Neural cell (in vitro differentiated cells): Measurements from ENCODE around the gene COPS6. TPM values are rescaled to one million over a fixed set of nuclear protein-coding genes. Genes with fewer than 3 reads are reported as not detected.

Source experiments
- H2AFZ ChIP-seq: fragments of 200-600, 300-800 bp; sonication (generic), shearing (Covaris generic); 2 replicates; pipeline ENCODE4 v1.6.0; 2014; ENCODE audit warnings: low read depth, mild to moderate bottlenecking, antibody characterized with exemption, low read length, moderate library complexity
- H3F3A ChIP-seq: fragments of 200-600 bp; shearing (Covaris generic); 2 replicates; pipeline ENCODE4 v1.6.1; 2016; ENCODE audit warnings: mild to moderate bottlenecking, moderate library complexity, mixed read lengths, antibody characterized with exemption, low read length; ENCODE audit not compliant: insufficient read depth, poor library complexity, severe bottlenecking
- H3K27ac ChIP-seq: fragments of 200-600, 300-800 bp; sonication (generic), shearing (Covaris generic); 2 replicates; pipeline ENCODE4 v1.5.1; 2014; ENCODE audit warnings: mild to moderate bottlenecking, low read length, moderate library complexity
- H3K27me3 ChIP-seq: fragments of 300-800, 200-600 bp; sonication (generic), shearing (Covaris generic); 2 replicates; pipeline ENCODE4 v1.6.0; 2014; ENCODE audit warnings: mild to moderate bottlenecking, low read depth, low read length, moderate library complexity; ENCODE audit not compliant: insufficient read depth
- H3K36me3 ChIP-seq: fragments of 300-800, 200-600 bp; sonication (generic), shearing (Covaris generic); 2 replicates; pipeline ENCODE4 v1.5.1; 2014; ENCODE audit warnings: mild to moderate bottlenecking, antibody characterized with exemption, low read length, moderate library complexity; ENCODE audit not compliant: insufficient read depth
- H3K4me2 ChIP-seq: fragments of 300-800, 200-600 bp; sonication (generic), shearing (Covaris generic); 2 replicates; pipeline ENCODE4 v1.6.0; 2014; ENCODE audit warnings: mild to moderate bottlenecking, low read length
- H3K4me3 ChIP-seq: fragments of 300-800, 200-600 bp; sonication (generic), shearing (Covaris generic); 2 replicates; pipeline ENCODE4 v1.5.1; 2014; ENCODE audit warnings: mild to moderate bottlenecking, low read length, moderate library complexity
- H3K79me2 ChIP-seq: fragments of 200-600 bp; shearing (Covaris generic); replicated peaks from 2 replicates; pipeline ENCODE4 v1.6.0; 2014; ENCODE audit warnings: mild to moderate bottlenecking, low read length, moderate library complexity; ENCODE audit not compliant: insufficient read depth
- H3K9ac ChIP-seq: fragments of 300-800, 200-600 bp; sonication (generic), shearing (Covaris generic); 2 replicates; pipeline ENCODE4 v1.6.1; 2016; ENCODE audit warnings: mild to moderate bottlenecking, low read length, mixed read lengths
- H3K9me2 ChIP-seq: fragments of 200-600 bp; shearing (Covaris generic); 2 replicates; pipeline ENCODE4 v1.6.1; 2016; ENCODE audit warnings: mild to moderate bottlenecking, low read length, mixed read lengths; ENCODE audit not compliant: insufficient read depth
- H3K9me3 ChIP-seq: fragments of 200-600, 300-800 bp; sonication (generic), shearing (Covaris generic); 2 replicates; pipeline ENCODE4 v1.6.1; 2016; ENCODE audit warnings: mild to moderate bottlenecking, mixed run types, low read length, moderate library complexity, mixed read lengths
- H4K20me1 ChIP-seq: fragments of 200-600 bp; shearing (Covaris generic); 2 replicates; pipeline ENCODE4 v1.6.1; 2016; ENCODE audit warnings: mild to moderate bottlenecking, mixed run types; ENCODE audit not compliant: insufficient read depth
- EP300 ChIP-seq: fragments of 450-650 bp; conservative IDR thresholded peaks from 2 replicates; pipeline ENCODE4 v1.6.1; 2014; ENCODE audit warnings: antibody characterized with exemption, mild to moderate bottlenecking, moderate library complexity; ENCODE audit not compliant: poor library complexity, severe bottlenecking
- EZH2 ChIP-seq: fragments of 200-600, 300-800 bp; shearing (Covaris generic), sonication (generic); IDR thresholded peaks from 2 replicates; pipeline ENCODE4 v1.6.1; 2014; ENCODE audit warnings: antibody characterized with exemption, low read length, borderline replicate concordance, mild to moderate bottlenecking; ENCODE audit not compliant: insufficient read depth, poor library complexity, severe bottlenecking
- MXI1 ChIP-seq: fragments of 450-650 bp; conservative IDR thresholded peaks from 2 replicates; pipeline ENCODE4 v1.6.1; 2014; ENCODE audit warnings: antibody characterized with exemption, mild to moderate bottlenecking; ENCODE audit not compliant: poor library complexity, severe bottlenecking
- POLR2AphosphoS5 ChIP-seq: IDR thresholded peaks from 2 replicates; pipeline ENCODE4 v1.6.1; 2012
- RAD21 ChIP-seq: fragments of 450-650 bp; conservative IDR thresholded peaks from 2 replicates; pipeline ENCODE4 v1.6.1; 2014; ENCODE audit warnings: antibody characterized with exemption, mild to moderate bottlenecking, moderate library complexity
- SMC3 ChIP-seq: fragments of 450-650 bp; conservative IDR thresholded peaks from 2 replicates; pipeline ENCODE4 v1.6.1; 2014; ENCODE audit warnings: antibody characterized with exemption, mild to moderate bottlenecking, moderate library complexity; ENCODE audit not compliant: poor library complexity
- TAF1 ChIP-seq: IDR thresholded peaks from 2 replicates; pipeline ENCODE4 v1.6.1; 2012; ENCODE audit warnings: low read depth
- polyA plus RNA-seq: library from polyadenylated mRNA; depleted of rRNA; stranded (reverse); fragments of >200 nt; gene quantifications from 2 replicates; pipeline ENCODE4 v1.2.3, GENCODE V29; 2014
- TF ChIP-seq, protein P1 (sequence below): fragments of 450-650 bp; IDR thresholded peaks from 2 replicates; pipeline ENCODE4 v1.5.1; 2014; ENCODE audit warnings: antibody characterized with exemption, mild to moderate bottlenecking, moderate library complexity; ENCODE audit not compliant: poor library complexity, severe bottlenecking
- TF ChIP-seq, protein P2 (sequence below): IDR thresholded peaks from 2 replicates; pipeline ENCODE4 v1.6.1; 2012; ENCODE audit warnings: borderline replicate concordance

Gene COPS6
- polyA plus RNA-seq, 1 donor from 2014 or later: 57.1 TPM

DNA sequence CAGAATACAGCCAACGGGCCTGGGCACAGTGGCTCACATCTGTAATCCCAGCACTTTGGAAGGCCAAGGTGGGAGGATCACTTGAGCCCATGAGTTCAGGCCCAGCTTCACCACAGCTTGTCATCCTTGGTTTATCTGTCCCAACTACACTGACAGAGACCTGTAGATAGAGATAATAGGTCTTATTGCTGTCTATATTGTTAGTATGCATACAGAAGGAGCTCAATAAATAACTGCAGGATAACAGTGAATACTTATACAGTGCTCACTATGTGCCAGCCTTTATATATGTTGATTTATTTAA, 31.9 kb downstream of the COPS6 start:
- H3K36me3 ChIP-seq: peaks cover 8% of the 10 kb centered on the region
- peaks cover 4% of the 10 kb centered on the region for H3K79me2 ChIP-seq
- no peaks in the 10 kb centered on the region for H3K27me3 ChIP-seq
- H3F3A ChIP-seq: peaks cover 3% of the 10 kb centered on the region
- peak overlapping the region; percentile 92 for H3K27ac ChIP-seq
- peak overlapping the region; percentile 83 for H3K9ac ChIP-seq
- peak overlapping the region; percentile 88 for H3K4me3 ChIP-seq
- H3K9me2 ChIP-seq: no peaks in the 10 kb centered on the region
- peak overlapping the region; percentile 82 for H3K4me2 ChIP-seq
- no peak for TF ChIP-seq RAD21
- TF ChIP-seq MXI1: no peak
- TF ChIP-seq, protein P1, sequence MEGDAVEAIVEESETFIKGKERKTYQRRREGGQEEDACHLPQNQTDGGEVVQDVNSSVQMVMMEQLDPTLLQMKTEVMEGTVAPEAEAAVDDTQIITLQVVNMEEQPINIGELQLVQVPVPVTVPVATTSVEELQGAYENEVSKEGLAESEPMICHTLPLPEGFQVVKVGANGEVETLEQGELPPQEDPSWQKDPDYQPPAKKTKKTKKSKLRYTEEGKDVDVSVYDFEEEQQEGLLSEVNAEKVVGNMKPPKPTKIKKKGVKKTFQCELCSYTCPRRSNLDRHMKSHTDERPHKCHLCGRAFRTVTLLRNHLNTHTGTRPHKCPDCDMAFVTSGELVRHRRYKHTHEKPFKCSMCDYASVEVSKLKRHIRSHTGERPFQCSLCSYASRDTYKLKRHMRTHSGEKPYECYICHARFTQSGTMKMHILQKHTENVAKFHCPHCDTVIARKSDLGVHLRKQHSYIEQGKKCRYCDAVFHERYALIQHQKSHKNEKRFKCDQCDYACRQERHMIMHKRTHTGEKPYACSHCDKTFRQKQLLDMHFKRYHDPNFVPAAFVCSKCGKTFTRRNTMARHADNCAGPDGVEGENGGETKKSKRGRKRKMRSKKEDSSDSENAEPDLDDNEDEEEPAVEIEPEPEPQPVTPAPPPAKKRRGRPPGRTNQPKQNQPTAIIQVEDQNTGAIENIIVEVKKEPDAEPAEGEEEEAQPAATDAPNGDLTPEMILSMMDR: no peak
- TF ChIP-seq POLR2AphosphoS5: no peak
- TF ChIP-seq, protein P2, sequence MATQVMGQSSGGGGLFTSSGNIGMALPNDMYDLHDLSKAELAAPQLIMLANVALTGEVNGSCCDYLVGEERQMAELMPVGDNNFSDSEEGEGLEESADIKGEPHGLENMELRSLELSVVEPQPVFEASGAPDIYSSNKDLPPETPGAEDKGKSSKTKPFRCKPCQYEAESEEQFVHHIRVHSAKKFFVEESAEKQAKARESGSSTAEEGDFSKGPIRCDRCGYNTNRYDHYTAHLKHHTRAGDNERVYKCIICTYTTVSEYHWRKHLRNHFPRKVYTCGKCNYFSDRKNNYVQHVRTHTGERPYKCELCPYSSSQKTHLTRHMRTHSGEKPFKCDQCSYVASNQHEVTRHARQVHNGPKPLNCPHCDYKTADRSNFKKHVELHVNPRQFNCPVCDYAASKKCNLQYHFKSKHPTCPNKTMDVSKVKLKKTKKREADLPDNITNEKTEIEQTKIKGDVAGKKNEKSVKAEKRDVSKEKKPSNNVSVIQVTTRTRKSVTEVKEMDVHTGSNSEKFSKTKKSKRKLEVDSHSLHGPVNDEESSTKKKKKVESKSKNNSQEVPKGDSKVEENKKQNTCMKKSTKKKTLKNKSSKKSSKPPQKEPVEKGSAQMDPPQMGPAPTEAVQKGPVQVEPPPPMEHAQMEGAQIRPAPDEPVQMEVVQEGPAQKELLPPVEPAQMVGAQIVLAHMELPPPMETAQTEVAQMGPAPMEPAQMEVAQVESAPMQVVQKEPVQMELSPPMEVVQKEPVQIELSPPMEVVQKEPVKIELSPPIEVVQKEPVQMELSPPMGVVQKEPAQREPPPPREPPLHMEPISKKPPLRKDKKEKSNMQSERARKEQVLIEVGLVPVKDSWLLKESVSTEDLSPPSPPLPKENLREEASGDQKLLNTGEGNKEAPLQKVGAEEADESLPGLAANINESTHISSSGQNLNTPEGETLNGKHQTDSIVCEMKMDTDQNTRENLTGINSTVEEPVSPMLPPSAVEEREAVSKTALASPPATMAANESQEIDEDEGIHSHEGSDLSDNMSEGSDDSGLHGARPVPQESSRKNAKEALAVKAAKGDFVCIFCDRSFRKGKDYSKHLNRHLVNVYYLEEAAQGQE: no peak
- TF ChIP-seq EZH2: no peak
- no peak for TF ChIP-seq TAF1
- no peak for TF ChIP-seq SMC3
- TF ChIP-seq EP300: no peak
- H2AFZ ChIP-seq: no peak overlapping the region
- H3K9me3 ChIP-seq: no peaks in the 10 kb centered on the region
- H4K20me1 ChIP-seq: no peaks in the 10 kb centered on the region

DNA sequence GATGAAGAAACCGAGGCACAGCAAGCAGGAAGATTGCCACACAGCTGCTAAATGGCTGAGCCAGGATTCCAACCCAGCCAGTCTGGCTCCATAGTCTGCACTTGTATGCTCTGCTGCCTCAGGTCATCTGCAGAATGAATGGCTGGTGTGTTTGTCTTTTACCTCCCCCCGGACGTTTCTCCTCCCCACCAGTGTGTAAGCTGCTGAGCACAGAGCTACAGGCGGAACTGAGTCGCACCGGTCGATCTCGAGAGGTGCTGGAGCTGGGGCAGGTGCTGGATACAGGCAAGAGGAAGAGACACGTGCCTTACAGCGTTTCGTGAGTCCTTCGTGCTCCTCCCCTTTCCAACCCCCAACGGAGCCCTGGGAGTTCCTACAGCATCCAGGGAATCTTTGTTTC, 33.3 kb downstream of the COPS6 start:
- H3F3A ChIP-seq: peaks cover 6% of the 10 kb centered on the region

More for the DNA sequence above, 33.3 kb downstream of the COPS6 start:
- Histone ChIP-seq H3K9me2 (no peaks in the 10 kb centered on the region), H3K9ac (no peak overlapping the region), H3K27ac (no peak overlapping the region), H3K36me3 (peaks cover 8% of the 10 kb centered on the region), H4K20me1 (no peaks in the 10 kb centered on the region), H3K4me2 (no peak overlapping the region), H3K27me3 (no peaks in the 10 kb centered on the region), H3K79me2 (peaks cover 4% of the 10 kb centered on the region), H2AFZ (no peak overlapping the region), H3K9me3 (no peaks in the 10 kb centered on the region), H3K4me3 (no peak overlapping the region)
- no peak for TF ChIP-seq RAD21
- no peak for TF ChIP-seq MXI1
- TF ChIP-seq EP300: no peak
- no peak for TF ChIP-seq POLR2AphosphoS5
- TF ChIP-seq, protein P1: no peak
- TF ChIP-seq SMC3: no peak
- TF ChIP-seq TAF1: no peak
- TF ChIP-seq, protein P2: no peak
